Stimulated activated CD4-positive, alpha-beta T cell treated with anti-CD3 and anti-CD28 coated beads, Interleukin-12 subunit alpha, Interleukin-12 subunit beta, amount 100 ng/mL, for 24 hours (primary cell): ENCODE results near the gene MRPL17.
A peak's percentile ranks its signal among the peaks of the same experiment; 100 is the strongest.
"Not testable (repeated sequence)": the region's sequence is repeated elsewhere in the genome, so short reads cannot be mapped to it uniquely, and the experiment has no call there.

Experiments used
- DNase-seq, 2 experiments: peaks; one replicate each; pipeline ENCODE4 v3.0.0-alpha.2; 2020; ENCODE audit warnings: low read depth in 2 of 2

MRPL17 gene

GRCh38 chr11:6682936-6683861, at the start of gene MRPL17:
TSS of gene MRPL17 (minus strand) at chr11:6683340. CDS start at chr11:6683296, 44 bp downstream.
- DNase-seq, result peak; percentile 97 to 98

GRCh38 chr11:6727971-6728760, 45.0 kb upstream of the MRPL17 start:
- no peak for DNase-seq

GRCh38 chr11:6725386-6725896, 42.3 kb upstream of the MRPL17 start:
- DNase-seq, result no peak

GRCh38 chr11:6724013-6724412, 40.9 kb upstream of the MRPL17 start:
- no peak for DNase-seq

- no peak for DNase-seq
Observed at GRCh38 chr11:6721343-6721742, 38.2 kb upstream of the MRPL17 start.

- DNase-seq, result no peak
Observed at GRCh38 chr11:6719576-6719975, 36.4 kb upstream of the MRPL17 start.

GRCh38 chr11:6717426-6717825, 34.3 kb upstream of the MRPL17 start:
- DNase-seq, result no peak

- peak; percentile 19 to 43 for DNase-seq
Observed at GRCh38 chr11:6711552-6711951, 28.4 kb upstream of the MRPL17 start.

GRCh38 chr11:6708876-6709275, 25.7 kb upstream of the MRPL17 start:
- DNase-seq, result no peak

- DNase-seq, result peak in 1 of 2 experiments; percentile 35
Observed at GRCh38 chr11:6705905-6706535, 22.9 kb upstream of the MRPL17 start.

GRCh38 chr11:6703247-6704063, 20.3 kb upstream of the MRPL17 start:
- DNase-seq, result no peak

- not testable (repeated sequence) for DNase-seq
Observed at GRCh38 chr11:6701955-6702354, 18.8 kb upstream of the MRPL17 start.

- DNase-seq, result no peak
Observed at GRCh38 chr11:6695377-6695776, 12.2 kb upstream of the MRPL17 start.

GRCh38 chr11:6694229-6694535, 11.0 kb upstream of the MRPL17 start:
- no peak for DNase-seq

- peak; percentile 13 to 54 for DNase-seq
Observed at GRCh38 chr11:6693342-6694228, 10.4 kb upstream of the MRPL17 start.

GRCh38 chr11:6692128-6692527, 9.0 kb upstream of the MRPL17 start:
- DNase-seq, result no peak

GRCh38 chr11:6690431-6691132, 7.4 kb upstream of the MRPL17 start:
- DNase-seq, result not testable (repeated sequence)

GRCh38 chr11:6687876-6688275, 4.7 kb upstream of the MRPL17 start:
- no peak for DNase-seq

GRCh38 chr11:6686006-6686405, 2.9 kb upstream of the MRPL17 start:
- no peak for DNase-seq

- not testable (repeated sequence) for DNase-seq
Observed at GRCh38 chr11:6684068-6684467, 928 bp upstream of the MRPL17 start.
